Thymus (tissue), 11 donors: ENCODE data around the gene SOX3. TPM values are rescaled to one million over a fixed set of nuclear protein-coding genes. Genes with fewer than 3 reads are reported as not detected.

Experiments
- DNase-seq, 9 donors: peaks; one replicate each; pipeline ENCODE4 v3.0.0-alpha.2; 2013; ENCODE audit warnings: low spot score in 9 of 9, low read depth in 6 of 9, missing footprints in 1 of 9
- H3K27ac ChIP-seq, 2 donors: one replicate each; pipeline ENCODE4 v1.5.1; 2013; ENCODE audit warnings: control low read depth in 1 of 2, low read depth in 1 of 2, low read length in 1 of 2, mild to moderate bottlenecking in 1 of 2, moderate library complexity in 1 of 2
- H3K27me3 ChIP-seq, 2 donors: one replicate each; pipeline ENCODE4 v1.5.1; 2013; ENCODE audit warnings: low read length in 1 of 2; ENCODE audit not compliant: control insufficient read depth in 2 of 2, insufficient read depth in 1 of 2
- H3K36me3 ChIP-seq, 2 donors: one replicate each; pipeline ENCODE4 v1.5.1; 2013; ENCODE audit warnings: low read length in 1 of 2, mild to moderate bottlenecking in 1 of 2, moderate library complexity in 1 of 2; ENCODE audit not compliant: control insufficient read depth in 2 of 2, insufficient read depth in 2 of 2
- H3K4me1 ChIP-seq, 2 donors: one replicate each; pipeline ENCODE4 v1.5.1; 2013; ENCODE audit warnings: low read length in 2 of 2; ENCODE audit not compliant: control insufficient read depth in 2 of 2, insufficient read depth in 2 of 2
- H3K4me3 ChIP-seq, 2 donors: one replicate each; pipeline ENCODE4 v1.5.1; 2013; ENCODE audit warnings: low read length in 2 of 2, control low read depth in 1 of 2, mild to moderate bottlenecking in 1 of 2
- H3K9me3 ChIP-seq, 2 donors: one replicate each; pipeline ENCODE4 v1.5.1; 2013; ENCODE audit warnings: low read length in 1 of 2, mild to moderate bottlenecking in 1 of 2; ENCODE audit not compliant: control insufficient read depth in 2 of 2, insufficient read depth in 1 of 2
- WGBS: extraction: QIAGEN DNeasy Blood & Tissue Kit; methylation state at CpG from one replicate; pipeline ENCODE4 v1.1.7; 2013; 5-methylcytosine and 5-hydroxymethylcytosine counted together
- polyA plus RNA-seq: library from polyadenylated mRNA; stranded (reverse); fragments of 200-250 nt; gene quantifications from one replicate; pipeline ENCODE4 v1.2.3, GENCODE V29; 2013
- total RNA-seq: library from RNA; stranded (reverse); fragments of 120-200 nt; gene quantifications from one replicate; pipeline ENCODE4 v1.2.4, GENCODE V29; 2013
- donor health status: healthy.

The SOX3 gene
- total and polyA plus RNA-seq, 2 donors = 0.02 to 0.05 TPM

GRCh38 chrX:140501940-140502468, 2.9 kb downstream of the SOX3 start:
- DNase-seq = no peak
- H3K27ac ChIP-seq = no peak overlapping the region
- no peaks in the 10 kb centered on the region for H3K36me3 ChIP-seq
- H3K4me1 ChIP-seq = no peaks in the 10 kb centered on the region
- WGBS = 13% methylated on average over 14 of the region's 14 CpGs
- peaks cover 33 to 70% of the 10 kb centered on the region in 2 donors for H3K27me3 ChIP-seq
- H3K9me3 ChIP-seq = peaks cover 0 to 11% of the 10 kb centered on the region in 2 donors
- H3K4me3 ChIP-seq = no peak overlapping the region

GRCh38 chrX:140501321-140501720, 3.5 kb downstream of the SOX3 start:
- H3K36me3 ChIP-seq = no peaks in the 10 kb centered on the region
- no peak for DNase-seq
- peaks cover 0 to 11% of the 10 kb centered on the region in 2 donors for H3K9me3 ChIP-seq
- H3K4me1 ChIP-seq = no peaks in the 10 kb centered on the region
- H3K4me3 ChIP-seq = no peak overlapping the region
- 11% methylated on average over 13 of the region's 13 CpGs for WGBS
- H3K27ac ChIP-seq = no peak overlapping the region
- H3K27me3 ChIP-seq = peaks cover 32 to 63% of the 10 kb centered on the region in 2 donors

GRCh38 chrX:140500441-140500840, 4.4 kb downstream of the SOX3 start:
- Histone ChIP-seq H3K27me3 (peaks cover 23 to 54% of the 10 kb centered on the region in 2 donors), H3K4me1 (no peaks in the 10 kb centered on the region), H3K9me3 (peaks cover 0 to 11% of the 10 kb centered on the region in 2 donors), H3K27ac (no peak overlapping the region), H3K36me3 (no peaks in the 10 kb centered on the region), H3K4me3 (no peak overlapping the region)
- no peak for DNase-seq
- 8% methylated on average over 9 of the region's 9 CpGs for WGBS

GRCh38 chrX:140495739-140496138, 9.1 kb downstream of the SOX3 start:
- H3K4me3 ChIP-seq = no peak overlapping the region
- DNase-seq = no peak
- H3K4me1 ChIP-seq = no peaks in the 10 kb centered on the region
- no peaks in the 10 kb centered on the region for H3K9me3 ChIP-seq
- no peak overlapping the region for H3K27ac ChIP-seq
- 97% methylated on average over 1 of the region's 1 CpG for WGBS
- H3K27me3 ChIP-seq = peaks cover 4 to 13% of the 10 kb centered on the region in 2 donors
- H3K36me3 ChIP-seq = no peaks in the 10 kb centered on the region

DNA sequence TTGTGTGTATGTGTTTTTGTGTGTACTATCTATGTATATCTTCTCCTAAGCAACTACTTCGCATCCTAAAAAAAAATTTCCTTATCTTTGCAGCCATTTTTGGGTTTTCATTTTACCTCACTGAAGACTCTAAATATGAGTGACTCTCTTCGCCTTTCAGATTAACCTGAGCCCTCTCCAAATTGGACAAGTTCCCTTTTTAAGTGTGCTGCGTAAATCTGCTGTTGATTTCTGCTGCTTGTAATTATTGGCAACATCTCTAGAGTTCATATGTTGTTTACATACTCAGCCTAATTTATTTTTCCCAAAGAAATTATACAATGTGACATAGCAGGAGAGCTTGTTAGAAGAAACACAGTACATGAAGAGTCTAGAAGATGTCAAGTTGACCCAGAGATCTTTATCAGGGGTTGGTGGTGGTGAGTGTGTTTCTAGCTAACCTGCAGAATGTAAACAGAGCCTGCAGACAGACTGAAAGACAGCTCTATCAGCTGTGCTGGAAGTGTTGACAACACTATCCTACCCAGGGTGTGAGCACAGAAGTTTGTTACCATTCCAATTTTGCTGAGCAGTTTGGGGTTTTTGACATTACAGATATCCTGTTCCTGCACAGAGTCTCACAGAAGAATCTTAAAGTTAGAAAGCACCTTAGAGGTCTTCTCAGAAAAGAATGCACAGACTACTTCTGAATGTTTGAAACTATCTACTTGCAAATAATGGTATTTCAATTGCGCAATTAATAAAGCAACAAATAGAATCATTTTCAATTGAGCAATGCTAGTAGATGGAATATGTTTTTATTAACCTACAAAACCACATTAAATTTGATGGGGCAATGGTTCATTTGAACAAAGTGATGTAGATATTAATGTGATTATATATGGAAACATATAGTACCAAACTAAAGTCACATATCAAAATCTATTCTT, 12.5 kb downstream of the SOX3 start:
- Histone ChIP-seq H3K27me3 (no peaks in the 10 kb centered on the region), H3K27ac (no peak overlapping the region), H3K9me3 (no peaks in the 10 kb centered on the region), H3K4me3 (no peak overlapping the region), H3K36me3 (no peaks in the 10 kb centered on the region), H3K4me1 (no peaks in the 10 kb centered on the region)
- DNase-seq = no peak
- WGBS = 88% methylated on average over 4 of the region's 4 CpGs

GRCh38 chrX:140480765-140481164, 24.1 kb downstream of the SOX3 start:
- Histone ChIP-seq H3K9me3 (peaks cover 0 to under 1% of the 10 kb centered on the region in 2 donors), H3K27me3 (no peaks in the 10 kb centered on the region), H3K36me3 (no peaks in the 10 kb centered on the region), H3K4me1 (no peaks in the 10 kb centered on the region), H3K4me3 (no peak overlapping the region), H3K27ac (no peak overlapping the region)
- no peak for DNase-seq

- Histone ChIP-seq H3K4me1 (no peaks in the 10 kb centered on the region), H3K27me3 (no peaks in the 10 kb centered on the region), H3K9me3 (peaks cover 0 to 10% of the 10 kb centered on the region in 2 donors), H3K27ac (no peak overlapping the region), H3K36me3 (no peaks in the 10 kb centered on the region), H3K4me3 (no peak overlapping the region)
- DNase-seq = no peak
These were observed 26.9 kb downstream of the SOX3 start for GRCh38 chrX:140477987-140478386.

DNA sequence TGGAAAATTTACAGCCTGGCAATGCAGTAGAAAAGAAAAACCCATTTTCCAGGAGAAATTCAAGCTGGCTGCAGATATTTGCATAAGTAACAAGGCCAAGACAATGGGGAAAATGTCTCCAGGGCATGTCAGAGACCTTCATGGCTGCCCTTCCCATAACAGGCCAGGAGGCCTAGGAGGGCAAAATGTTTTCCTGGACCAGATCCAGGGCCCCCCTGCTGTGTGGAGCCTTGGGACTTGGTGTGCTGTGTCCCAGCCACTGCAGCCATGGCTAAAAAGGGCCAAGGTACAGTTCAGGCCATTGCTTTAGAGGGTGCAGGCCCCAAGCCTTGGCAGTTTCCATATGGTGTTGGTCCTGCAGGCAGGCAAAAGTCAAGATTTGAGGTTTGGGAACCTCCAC, 29.8 kb downstream of the SOX3 start:
- H3K27ac ChIP-seq = no peak overlapping the region
- H3K27me3 ChIP-seq = no peaks in the 10 kb centered on the region
- H3K36me3 ChIP-seq = no peaks in the 10 kb centered on the region
- peaks cover 0 to 10% of the 10 kb centered on the region in 2 donors for H3K9me3 ChIP-seq
- H3K4me3 ChIP-seq = no peak overlapping the region
- no peaks in the 10 kb centered on the region for H3K4me1 ChIP-seq
- DNase-seq = no peak

- 87% methylated on average over 5 of the region's 5 CpGs for WGBS
- Histone ChIP-seq H3K36me3 (no peaks in the 10 kb centered on the region), H3K9me3 (no peaks in the 10 kb centered on the region), H3K4me1 (no peaks in the 10 kb centered on the region), H3K4me3 (no peak overlapping the region), H3K27ac (no peak overlapping the region), H3K27me3 (no peaks in the 10 kb centered on the region)
- DNase-seq = no peak
These were observed 37.7 kb downstream of the SOX3 start for GRCh38 chrX:140467211-140467610.
